SH-SY5Y (cell line): ENCODE results near the gene ABCB7.

ENCODE experiments used
- GATA2 ChIP-seq: IDR thresholded peaks from 2 replicates; pipeline ENCODE4 v1.6.1; 2011; ENCODE audit warnings: mild to moderate bottlenecking, low read depth, low read length
- GATA3 ChIP-seq: IDR thresholded peaks from 2 replicates; pipeline ENCODE4 v1.6.1; 2011; ENCODE audit warnings: low read depth, mild to moderate bottlenecking, low read length, moderate library complexity

The ABCB7 gene

DNA sequence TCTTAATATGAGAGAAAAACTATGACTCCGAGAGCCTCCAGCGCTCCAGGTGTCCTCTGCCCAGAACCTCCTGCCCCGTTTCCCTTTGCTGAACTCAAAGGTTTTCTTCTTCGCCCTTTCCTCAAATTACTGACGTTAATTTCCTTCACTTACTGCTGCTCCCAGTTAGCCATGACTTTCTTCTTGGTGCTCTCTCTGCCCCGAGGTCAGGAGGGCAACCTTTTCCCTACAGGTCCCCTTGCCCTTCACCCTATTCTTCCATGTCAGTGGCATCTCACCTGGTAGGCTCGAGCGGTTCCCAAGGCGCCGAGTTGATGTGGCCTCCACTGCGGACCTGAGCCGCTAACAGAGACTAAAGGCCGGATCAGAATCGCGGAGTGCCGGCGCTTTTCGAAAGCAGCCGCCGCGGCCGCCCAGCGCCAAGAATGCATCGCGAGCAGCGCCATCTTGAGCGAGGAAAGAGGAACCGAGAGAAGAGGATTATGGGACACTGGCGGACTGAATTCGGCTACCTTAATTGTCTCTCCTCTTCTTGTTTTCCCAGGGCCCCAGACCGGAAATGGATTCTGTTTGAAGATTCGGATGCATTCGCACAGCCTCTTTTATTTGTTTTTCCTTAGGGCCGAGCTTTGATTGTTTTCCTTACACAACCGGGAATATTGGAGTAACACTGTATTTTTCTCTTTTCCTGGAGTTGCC lies at the start of gene ABCB7:
Gene ABCB7 (minus strand): TSS at position 457 of the 699 bp plus-strand sequence. CDS start 11 bp downstream, at position 446.
- TF ChIP-seq GATA2 (no peak), GATA3 (no peak)

DNA sequence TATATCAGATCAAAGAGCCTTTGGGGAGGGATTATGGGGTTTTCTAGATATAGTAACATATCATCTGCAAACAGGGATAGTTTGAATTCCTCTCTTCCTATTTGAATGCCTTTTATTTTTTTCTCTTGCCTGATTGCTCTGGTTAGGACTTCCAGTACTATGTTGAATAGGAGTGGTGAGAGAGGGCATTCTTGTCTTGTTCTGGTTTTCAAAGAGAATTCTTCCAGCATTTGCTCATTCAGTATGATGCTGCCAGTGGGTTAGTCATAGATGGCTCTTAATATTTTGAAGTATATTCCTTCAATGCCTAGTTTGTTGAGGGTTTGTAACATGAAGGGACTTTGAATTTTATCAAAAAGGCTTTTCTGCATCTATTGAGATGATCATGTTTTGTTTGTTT lies 25.6 kb upstream of the ABCB7 start:
- TF ChIP-seq GATA3 (no peak), GATA2 (no peak)

DNA sequence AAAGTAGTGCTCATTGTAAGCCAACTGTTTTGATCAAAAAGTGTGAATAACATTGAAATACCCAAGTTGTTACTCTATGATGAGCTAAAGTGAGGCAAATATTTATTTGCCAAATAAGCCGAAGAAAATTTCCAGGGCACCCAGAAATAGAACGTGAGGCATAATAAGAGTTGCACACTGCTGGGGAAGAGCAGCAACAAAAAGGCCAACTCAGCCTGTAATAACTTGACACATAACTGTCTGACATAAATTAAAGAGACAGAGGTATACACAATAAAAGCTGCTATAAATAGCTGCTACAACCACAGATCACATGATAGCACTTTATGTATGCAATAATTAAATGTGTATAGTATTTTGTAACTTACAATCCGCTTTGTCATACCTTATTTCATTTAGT lies 2.0 kb upstream of the ABCB7 start:
- TF ChIP-seq GATA2 (no peak), GATA3 (no peak)

DNA sequence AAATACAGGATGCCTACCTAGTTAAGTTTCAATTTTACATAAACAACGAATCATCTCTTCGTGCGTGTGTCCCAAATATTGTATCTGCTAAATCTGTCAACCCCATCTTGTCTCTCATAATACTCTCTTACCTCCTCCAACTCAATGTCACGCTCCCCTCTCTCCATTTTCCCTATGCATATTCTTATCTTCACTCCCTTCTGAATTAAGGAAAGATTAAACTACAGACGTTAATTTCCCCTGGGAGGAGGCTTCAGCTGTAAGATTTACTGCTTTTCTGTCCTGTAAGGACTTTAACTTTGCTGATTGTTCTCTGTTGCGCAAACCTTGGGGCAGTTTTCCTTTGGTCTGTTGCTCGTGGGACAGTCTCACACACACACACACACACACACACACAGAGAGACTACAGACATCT lies 455 bp upstream of the ABCB7 start:
- TF ChIP-seq GATA3: no peak
- no peak for TF ChIP-seq GATA2

DNA sequence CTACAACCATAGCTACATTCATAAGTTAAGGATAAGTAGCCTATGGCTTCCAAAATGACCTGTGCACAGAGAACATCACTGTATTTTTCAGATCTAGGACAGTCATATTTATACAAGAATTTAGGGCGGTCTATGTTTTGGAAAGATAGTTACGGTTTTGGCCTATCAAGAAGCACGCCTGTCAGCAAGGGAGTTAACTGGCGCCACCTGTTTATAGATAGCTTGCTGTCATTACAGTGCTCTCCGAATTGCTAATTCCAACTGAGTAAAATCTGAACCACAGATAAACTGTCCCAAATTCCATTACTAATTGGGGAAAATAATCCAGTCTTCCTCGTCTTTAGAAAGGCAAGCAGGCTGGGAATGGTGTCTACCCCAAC lies 646 bp downstream of the ABCB7 start:
- TF ChIP-seq GATA2 (no peak), GATA3 (no peak)

DNA sequence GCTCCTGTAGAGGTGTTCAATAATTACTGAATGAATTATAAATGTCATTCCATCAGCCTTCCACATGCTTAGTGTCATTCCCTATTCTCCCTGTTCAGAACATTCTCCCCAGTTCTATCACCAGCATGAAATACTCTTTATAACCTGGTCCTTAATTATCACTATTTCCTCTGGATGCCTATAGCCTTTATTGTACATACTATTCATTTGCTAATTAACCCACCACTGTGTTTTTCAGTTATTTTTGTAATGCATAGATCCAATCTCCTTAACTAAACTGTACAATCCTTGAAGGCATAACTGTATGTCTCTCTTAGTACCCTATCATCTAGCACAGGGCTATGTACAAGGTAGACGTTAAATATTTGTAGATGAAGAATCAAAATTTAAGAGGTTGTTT lies 1.2 kb downstream of the ABCB7 start:
- TF ChIP-seq GATA2 (no peak), GATA3 (no peak)

DNA sequence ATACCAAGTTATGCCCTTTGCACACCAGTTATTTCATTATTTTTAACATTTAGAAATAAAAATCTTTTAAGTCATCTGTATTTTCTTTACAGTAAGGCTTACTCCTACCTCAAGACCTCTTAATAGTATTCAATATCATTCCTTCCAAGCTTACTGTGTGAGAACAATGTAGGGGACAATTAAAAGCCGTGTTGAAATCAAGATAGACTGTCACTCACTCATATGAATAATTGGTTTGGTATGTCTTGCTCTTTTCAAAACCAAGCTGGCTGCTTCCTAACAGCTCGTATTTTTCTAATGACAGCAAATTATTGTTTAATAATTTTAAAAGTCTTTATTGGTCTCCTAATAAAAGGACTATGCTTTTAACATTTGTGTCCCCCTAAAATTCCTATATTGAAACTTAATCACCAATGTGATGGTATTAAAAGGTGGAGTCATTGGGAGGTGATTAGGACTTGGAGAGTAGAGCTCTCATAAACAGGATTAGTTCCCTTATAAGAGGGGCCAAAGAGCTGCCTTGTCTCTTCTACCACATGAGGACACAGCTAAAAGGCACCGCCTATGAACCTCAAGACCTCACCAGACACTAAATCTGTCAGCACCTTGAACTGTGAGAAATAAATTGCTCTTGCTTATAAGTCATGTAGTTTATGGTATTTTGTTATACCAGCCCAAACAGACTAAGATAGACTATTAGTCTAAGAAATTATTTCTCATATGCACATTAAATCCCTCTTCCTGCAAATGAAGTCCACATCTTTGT lies 4.1 kb downstream of the ABCB7 start:
- TF ChIP-seq GATA2 (no peak), GATA3 (no peak)

DNA sequence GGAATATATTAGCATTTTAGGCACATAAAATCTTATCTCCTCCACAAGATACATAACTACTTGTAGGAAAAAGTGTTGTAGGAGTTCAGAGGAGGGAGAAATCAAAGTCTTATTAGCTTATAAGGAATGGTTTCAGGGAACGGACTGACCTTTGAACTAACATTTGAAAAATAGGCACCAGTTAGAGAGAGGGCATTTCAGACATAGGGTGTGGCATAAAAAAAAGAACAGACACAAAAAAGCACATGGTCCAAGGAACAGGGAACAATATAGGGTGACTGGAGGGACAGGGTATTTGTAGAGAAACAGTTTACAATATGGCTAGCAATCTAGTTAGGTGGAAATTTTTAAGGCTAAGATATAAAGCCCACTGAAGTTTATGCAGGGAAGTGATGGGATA lies 6.4 kb downstream of the ABCB7 start:
- no peak for TF ChIP-seq GATA2

DNA sequence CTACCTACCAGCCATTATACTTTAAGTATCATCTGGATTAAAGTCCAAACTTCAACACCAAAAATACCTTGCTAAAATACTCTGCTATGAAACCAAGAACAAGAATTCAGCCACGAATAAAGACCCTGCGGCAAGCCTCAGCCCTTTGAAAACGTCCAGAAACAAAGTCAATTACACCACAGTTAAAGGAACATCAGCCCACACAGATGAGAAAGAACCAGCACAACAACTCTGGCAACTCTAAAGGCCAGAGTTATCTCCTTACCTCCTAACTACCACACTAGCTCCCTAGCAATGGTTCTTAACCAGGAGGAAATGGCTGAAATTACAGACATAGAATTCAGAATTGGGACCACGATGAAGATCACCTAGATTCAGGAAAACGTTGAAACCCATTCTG lies 23.4 kb downstream of the ABCB7 start:
- no peak for TF ChIP-seq GATA2
- no peak for TF ChIP-seq GATA3

DNA sequence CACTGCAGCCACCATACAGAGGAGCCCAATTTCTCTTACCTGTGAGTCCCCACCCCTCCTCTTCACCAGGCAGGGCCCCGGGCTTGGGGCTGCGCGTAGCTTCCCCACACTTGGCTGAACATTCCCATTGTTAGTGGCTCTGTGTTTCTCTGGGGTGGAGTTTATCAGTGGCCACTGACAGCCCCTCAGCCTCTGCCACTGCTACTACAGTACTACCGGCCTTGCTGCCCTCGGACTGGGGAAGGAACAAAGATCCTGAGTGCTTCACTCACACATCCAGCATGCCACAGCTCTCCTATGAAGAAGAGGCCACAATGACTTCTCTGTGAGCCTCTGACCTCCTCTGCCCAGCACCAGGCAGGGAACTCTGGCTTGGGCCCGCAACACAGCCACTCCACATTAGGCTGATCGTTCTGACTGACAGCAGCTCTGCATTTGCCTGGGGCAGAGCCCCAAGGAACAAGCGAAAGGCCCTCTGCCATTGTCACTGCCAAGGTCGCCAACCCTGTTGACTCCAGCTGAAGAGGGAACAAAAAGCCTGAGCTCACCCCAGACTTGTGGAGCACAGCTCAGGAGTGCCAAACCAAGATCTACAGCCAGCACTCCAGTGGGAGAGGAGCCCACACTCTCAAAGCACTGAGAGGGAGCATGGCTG lies 24.0 kb downstream of the ABCB7 start:
- no peak for TF ChIP-seq GATA2
- TF ChIP-seq GATA3: no peak

DNA sequence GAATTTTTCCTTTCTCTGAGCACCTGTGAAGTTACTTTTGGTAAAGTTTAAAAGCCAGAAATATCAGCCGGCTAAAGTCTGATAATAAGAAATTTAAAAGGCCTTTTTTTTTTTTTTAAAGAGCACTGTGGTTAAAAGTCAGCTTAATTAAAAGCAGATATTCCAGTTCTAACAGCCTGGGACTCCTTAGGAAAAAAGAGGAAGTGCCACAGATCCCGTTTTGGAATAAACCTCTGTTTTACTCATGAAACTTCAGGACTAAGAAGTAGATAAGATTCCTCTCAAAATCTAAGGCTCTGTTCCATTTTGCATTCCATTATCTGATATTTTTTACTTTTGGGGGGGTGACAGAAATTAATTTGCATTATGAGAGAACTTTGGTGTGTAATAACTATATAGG lies 37.8 kb downstream of the ABCB7 start:
- no peak for TF ChIP-seq GATA2

DNA sequence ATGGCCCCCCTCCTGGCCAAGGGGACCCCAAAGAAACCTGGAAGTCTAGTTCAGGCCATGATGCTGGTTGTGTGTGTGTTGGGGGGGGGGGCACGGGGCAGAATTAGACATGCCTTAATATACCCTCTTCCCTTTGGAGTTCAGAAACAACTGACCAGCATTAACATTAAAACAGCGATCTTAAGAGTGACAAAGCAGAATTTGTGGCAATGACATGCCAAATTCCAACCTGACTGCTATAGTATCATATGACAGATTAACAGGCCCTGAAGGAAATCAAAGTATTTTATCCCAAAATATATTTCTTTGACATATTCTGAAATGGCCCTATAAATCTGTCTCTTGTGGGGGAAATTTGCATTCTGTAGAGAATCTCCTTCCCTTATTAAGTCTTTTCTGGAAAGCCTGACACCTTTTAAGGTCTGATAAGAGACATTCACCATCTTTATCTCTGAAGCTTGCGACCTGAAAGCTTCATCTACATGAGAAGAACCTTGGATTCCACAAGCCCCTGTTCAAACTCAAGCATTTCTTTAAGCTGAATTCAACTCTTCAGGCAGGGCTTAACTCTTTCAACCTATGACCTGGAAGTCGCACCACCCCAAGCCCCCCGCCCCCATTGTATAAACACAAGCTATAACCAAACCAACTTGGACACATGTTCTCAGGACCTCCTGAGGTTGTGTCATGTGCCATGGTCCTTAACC lies 40.2 kb downstream of the ABCB7 start:
- TF ChIP-seq GATA2 (no peak), GATA3 (no peak)

DNA sequence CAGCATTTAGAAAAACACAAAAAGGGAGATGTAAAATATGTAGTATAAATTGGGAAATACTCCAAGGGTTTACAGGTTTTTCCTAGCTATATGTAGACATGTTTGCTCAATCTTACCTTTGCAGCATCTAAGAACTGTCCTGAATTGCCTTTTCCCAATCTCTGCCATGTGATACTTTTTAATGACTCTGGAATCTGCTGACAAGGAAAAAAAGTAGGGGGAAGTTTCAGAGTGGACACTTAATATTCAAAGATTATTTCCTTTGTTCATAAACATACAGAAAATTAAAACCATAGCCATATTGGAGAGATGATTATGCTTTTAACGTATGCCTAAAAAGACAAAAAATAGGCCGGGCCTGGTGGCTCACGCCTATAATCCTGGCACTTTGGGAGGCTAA lies 41.4 kb downstream of the ABCB7 start:
- TF ChIP-seq GATA2: no peak
- TF ChIP-seq GATA3: no peak

DNA sequence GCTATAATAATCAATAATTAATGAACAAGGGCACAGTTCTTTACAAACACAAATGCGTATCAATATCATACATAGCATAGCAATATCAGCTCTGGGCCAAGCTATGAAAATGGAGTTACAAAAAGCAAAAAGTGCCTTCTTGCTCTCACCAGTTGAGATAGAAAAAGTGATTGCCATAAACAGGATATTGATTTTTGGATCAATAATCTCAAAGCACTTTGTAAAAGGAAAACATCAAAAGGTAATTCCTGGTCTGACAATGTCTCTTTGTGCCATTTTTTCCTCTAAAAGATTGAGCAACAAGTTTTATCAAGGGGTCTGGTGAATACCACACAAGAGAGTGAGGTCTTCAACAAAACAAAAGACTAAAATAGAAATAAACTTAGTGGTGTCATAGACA lies 42.4 kb downstream of the ABCB7 start:
- TF ChIP-seq GATA3 (no peak), GATA2 (no peak)
